ENCODE data around the gene LTO1. TPM values are rescaled to one million over a fixed set of nuclear protein-coding genes. Genes with fewer than 3 reads are reported as not detected.

Gene LTO1
- total RNA-seq, 6 experiments from 2014 or later, result 23.2 to 28.5 (median 25.6) TPM

DNA sequence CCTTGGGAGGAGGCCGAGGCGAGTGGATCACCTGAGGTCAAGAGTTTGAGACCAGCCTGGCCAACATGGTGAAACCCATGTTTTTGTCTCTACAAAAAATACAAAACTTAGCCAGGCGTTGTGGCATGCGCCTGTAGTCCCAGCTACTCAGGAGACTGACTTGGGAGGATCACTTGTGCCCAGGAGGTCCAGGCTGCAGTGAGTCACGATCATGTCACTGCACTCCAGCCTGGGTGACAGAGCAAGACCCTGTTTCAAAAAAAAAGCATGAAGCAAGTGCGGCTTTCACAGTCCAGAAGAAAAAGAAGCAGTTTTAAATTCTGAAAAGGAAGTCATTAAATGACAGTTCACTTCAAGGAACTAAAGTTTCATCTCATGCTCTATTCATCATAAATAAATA is 7.1 kb upstream of the LTO1 start:
- no peak overlapping the region for H3K27ac Mint-ChIP-seq
- H3K27me3 Mint-ChIP-seq (ENCODE audit: insufficient read depth), result peaks cover 4% of the 10 kb centered on the region
- peaks cover 18% of the 10 kb centered on the region for H3K4me1 Mint-ChIP-seq (ENCODE audit: low read depth)
- H3K9me3 Mint-ChIP-seq, result no peaks in the 10 kb centered on the region
- TF ChIP-seq, protein P1, sequence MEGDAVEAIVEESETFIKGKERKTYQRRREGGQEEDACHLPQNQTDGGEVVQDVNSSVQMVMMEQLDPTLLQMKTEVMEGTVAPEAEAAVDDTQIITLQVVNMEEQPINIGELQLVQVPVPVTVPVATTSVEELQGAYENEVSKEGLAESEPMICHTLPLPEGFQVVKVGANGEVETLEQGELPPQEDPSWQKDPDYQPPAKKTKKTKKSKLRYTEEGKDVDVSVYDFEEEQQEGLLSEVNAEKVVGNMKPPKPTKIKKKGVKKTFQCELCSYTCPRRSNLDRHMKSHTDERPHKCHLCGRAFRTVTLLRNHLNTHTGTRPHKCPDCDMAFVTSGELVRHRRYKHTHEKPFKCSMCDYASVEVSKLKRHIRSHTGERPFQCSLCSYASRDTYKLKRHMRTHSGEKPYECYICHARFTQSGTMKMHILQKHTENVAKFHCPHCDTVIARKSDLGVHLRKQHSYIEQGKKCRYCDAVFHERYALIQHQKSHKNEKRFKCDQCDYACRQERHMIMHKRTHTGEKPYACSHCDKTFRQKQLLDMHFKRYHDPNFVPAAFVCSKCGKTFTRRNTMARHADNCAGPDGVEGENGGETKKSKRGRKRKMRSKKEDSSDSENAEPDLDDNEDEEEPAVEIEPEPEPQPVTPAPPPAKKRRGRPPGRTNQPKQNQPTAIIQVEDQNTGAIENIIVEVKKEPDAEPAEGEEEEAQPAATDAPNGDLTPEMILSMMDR (IDR thresholded peaks at IDR 0.05), result no peak
- no peak overlapping the region for H3K4me3 Mint-ChIP-seq
- H3K36me3 Mint-ChIP-seq (ENCODE audit: low read depth), result no peaks in the 10 kb centered on the region
- DNase-seq, result no peak

DNA sequence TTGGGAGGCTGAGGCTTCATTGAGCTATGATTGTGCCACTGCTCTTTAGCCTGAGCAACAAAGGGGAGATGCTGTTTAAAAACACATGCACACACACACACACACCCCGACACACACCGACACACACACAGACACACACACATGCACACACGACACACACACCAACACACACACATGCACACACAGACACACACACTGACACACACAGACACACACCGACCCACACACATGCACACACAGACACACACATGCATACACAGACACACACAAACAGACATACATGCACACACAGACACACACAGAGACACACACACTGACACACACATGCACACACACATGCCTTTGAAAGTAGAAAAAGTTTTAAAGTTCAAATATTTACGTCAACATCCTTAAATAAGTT is 5.5 kb upstream of the LTO1 start:
- Mint-ChIP-seq H3K9me3 (no peaks in the 10 kb centered on the region), H3K36me3 (ENCODE audit: low read depth) (no peaks in the 10 kb centered on the region), H3K4me1 (ENCODE audit: low read depth) (peaks cover 13% of the 10 kb centered on the region), H3K4me3 (no peak overlapping the region), H3K27me3 (ENCODE audit: insufficient read depth) (peaks cover 4% of the 10 kb centered on the region), H3K27ac (no peak overlapping the region)
- DNase-seq, result no peak
- TF ChIP-seq, protein P1 (IDR thresholded peaks at IDR 0.05), result no peak

DNA sequence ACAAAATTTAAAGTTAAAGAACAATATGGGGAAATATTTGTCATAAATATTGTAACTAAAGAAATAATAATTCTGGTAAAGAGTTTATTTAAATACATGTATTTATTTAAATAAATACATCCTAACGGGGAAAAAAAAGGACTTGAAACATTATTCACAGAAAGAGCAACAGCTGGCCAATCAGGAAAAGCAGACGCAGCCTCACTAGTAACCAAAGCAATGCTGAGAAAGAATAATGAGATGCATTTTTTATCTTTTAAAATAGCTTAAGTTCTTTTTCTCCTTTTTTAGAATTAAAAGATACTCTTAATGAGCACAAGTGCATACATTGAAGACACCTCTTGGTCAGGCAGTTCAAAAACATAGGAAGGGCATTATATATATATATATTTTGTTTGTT is 2.6 kb upstream of the LTO1 start:
- H3K9me3 Mint-ChIP-seq, result no peaks in the 10 kb centered on the region
- DNase-seq, result no peak
- TF ChIP-seq, protein P1 (IDR thresholded peaks at IDR 0.05), result no peak

DNA sequence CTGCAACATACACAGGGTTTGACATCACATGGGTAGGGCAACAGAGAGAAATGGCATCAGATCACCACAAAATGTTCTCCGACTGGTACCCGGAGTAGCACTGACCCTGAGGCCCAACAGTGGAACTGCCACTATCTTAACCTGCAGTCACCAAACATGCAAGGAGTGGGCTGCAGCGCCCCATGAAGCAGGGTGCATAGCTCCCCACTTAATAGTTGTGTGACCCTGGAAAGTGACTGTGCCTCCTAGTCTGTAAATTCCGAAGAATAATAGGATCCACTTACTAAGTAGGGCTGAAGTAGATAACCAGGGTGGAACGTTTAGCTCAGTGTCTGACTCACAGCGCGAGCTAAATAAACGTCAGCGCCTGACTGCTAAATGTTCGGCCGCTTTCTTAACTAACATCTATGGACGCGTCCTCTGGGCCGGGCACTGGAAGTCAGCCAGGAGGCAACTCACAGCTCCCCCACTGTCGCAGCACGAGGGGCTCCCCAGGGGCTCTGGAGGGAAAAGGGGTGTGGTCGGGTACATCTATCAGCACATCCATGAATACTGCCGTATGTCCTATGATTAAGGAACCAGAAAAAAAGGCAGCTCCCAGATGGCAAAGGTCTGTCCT is 777 bp downstream of the LTO1 start:
- Mint-ChIP-seq H3K36me3 (ENCODE audit: low read depth) (peaks cover 21% of the 10 kb centered on the region), H3K4me3 (peak overlapping the region; percentile 99), H3K27ac (peak overlapping the region; percentile 99), H3K27me3 (ENCODE audit: insufficient read depth) (no peaks in the 10 kb centered on the region; the same call in 1 of the 2 replicates), H3K9me3 (no peaks in the 10 kb centered on the region), H3K4me1 (ENCODE audit: low read depth) (peaks cover 46% of the 10 kb centered on the region)
- TF ChIP-seq, protein P1 (IDR thresholded peaks at IDR 0.05), result no peak
- peak; percentile 78 for DNase-seq

More for the DNA sequence above, 2.6 kb upstream of the LTO1 start:
- Mint-ChIP-seq H3K36me3 (ENCODE audit: low read depth) (peaks cover 5% of the 10 kb centered on the region), H3K4me3 (no peak overlapping the region), H3K27me3 (ENCODE audit: insufficient read depth) (peaks cover 1% of the 10 kb centered on the region; the same call in 1 of the 2 replicates), H3K27ac (no peak overlapping the region), H3K4me1 (ENCODE audit: low read depth) (peaks cover 30% of the 10 kb centered on the region)

DNA sequence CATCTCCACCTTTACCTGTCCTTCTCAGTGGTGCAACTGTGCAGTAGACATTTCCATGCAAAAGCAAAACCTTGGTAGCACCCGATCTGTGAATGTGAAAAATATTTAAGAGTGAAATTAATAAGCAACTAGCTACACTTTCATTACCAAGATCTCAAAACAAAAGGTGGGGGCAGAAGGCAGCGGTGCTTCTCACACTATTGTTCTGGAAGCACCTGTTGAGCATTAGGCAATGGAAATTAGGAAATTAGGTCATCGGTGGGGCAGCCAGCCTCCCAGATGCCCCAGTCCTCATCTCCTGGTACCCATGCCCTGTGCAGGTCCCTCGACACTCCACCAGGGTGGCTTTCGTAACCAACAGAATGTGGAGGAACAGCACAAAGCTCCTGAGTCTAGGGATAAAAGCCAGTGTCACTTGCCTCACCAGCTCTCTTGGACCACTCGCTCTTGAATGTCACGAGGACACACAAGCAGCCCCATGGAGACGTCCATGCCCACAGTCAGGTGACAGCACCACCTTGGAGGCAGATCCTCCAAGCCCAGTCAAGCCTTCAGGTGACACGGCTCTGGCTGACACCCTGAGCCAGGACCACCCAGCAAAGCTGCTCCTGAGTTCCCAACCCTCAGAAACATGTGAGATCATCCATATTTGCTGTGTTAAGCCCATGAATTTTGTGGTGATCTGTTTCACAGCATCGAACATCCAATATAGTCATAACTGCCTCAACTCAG is 3.3 kb downstream of the LTO1 start:
- no peak for DNase-seq
- TF ChIP-seq, protein P1 (IDR thresholded peaks at IDR 0.05), result peak; percentile 39
- H3K4me3 Mint-ChIP-seq, result no peak overlapping the region
- peaks cover 33% of the 10 kb centered on the region for H3K36me3 Mint-ChIP-seq (ENCODE audit: low read depth)
- peaks cover 2% of the 10 kb centered on the region; the same call in 1 of the 2 replicates for H3K27me3 Mint-ChIP-seq (ENCODE audit: insufficient read depth)
- no peaks in the 10 kb centered on the region for H3K9me3 Mint-ChIP-seq
- H3K4me1 Mint-ChIP-seq (ENCODE audit: low read depth), result peaks cover 46% of the 10 kb centered on the region
- no peak overlapping the region for H3K27ac Mint-ChIP-seq
